Tibial nerve (tissue), 3 donors: ENCODE results near the gene ZSWIM6.

Experiments used
- EP300 ChIP-seq, 2 donors: sonication (generic); formaldehyde crosslinking; IDR thresholded peaks; one replicate each; pipeline ENCODE4 v1.6.1; 2017; ENCODE audit warnings: antibody characterized with exemption in 2 of 2, mild to moderate bottlenecking in 1 of 2
- POLR2A ChIP-seq, 2 donors: fragments of 450-650 bp; IDR thresholded peaks; one replicate each; pipeline ENCODE4 v1.6.1; 2017; ENCODE audit warnings: antibody characterized with exemption in 2 of 2, mild to moderate bottlenecking in 2 of 2, moderate library complexity in 2 of 2

DNA sequence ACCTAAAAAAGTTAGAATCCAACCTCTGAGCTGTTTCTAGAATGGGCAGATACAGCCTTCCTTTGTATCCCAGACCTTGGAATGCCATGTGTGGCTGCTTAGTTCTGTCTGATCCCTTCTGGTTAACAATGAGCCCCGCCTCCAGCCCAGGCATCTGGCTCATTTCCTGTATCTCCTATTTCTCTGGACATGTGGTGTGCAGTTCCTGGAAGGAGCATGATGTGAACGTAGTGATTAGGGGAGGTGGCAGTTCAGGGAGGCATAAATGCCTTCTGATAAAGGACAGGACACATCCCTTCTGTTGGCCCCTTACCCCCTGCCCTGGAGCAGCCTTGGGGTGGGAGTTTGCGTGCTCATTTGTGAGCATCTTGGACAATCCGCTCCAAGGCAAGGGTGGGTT lies 243.0 kb downstream of the ZSWIM6 start:
- TF ChIP-seq EP300 (IDR thresholded peaks at IDR 0.05) (no peak), POLR2A (IDR thresholded peaks at IDR 0.05) (no peak)
